ENCODE results near the gene ABHD12. TPM values are rescaled to one million over a fixed set of nuclear protein-coding genes. Genes with fewer than 3 reads are reported as not detected.

ABHD12 gene
- total and polyA plus RNA-seq, 2 donors (not counting 1 experiment from before 2014, with no cell fraction given) = 79.1 to 84.6 TPM

DNA sequence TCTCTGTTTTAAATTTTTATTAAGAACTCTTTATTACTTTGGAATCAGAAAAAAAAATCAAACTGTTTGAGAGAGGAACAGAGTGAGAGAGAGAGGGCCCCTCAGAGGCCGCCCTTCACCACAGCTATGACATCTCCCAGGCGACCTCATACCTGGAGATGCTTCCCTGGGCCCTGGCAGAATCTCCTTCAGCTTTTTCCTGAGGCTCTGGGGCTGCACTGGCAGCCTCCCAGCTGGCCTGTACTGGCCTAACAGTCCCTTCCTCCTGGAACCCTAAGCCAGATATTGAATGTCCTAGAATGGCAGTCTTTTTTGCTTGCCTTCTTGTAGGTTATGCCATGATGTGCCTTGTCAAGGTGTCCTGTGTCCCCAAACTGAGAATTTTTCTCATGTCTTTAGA lies 13.7 kb downstream of the ABHD12 start:
- no peak overlapping the region for H2AFZ ChIP-seq (ENCODE audit: low read length)
- no peaks in the 10 kb centered on the region for H4K20me1 ChIP-seq (ENCODE audit: control insufficient read depth, extremely low read depth, insufficient read depth, low read length)
- no peaks in the 10 kb centered on the region for H3K36me3 ChIP-seq (ENCODE audit: control insufficient read depth, insufficient read depth, low read length)
- H3K9me3 ChIP-seq (ENCODE audit: control insufficient read depth, insufficient read depth, low read depth, low read length) = no peaks in the 10 kb centered on the region
- no peak overlapping the region for H3K4me2 ChIP-seq (ENCODE audit: extremely low read depth, insufficient read depth, low read length)
- DNase-seq (ENCODE audit: low read depth in 2 of 2) = no peak
- H3K4me1 ChIP-seq (ENCODE audit: control insufficient read depth, extremely low read depth, insufficient read depth, low read length) = peaks cover 3% of the 10 kb centered on the region
- H3K27me3 ChIP-seq (ENCODE audit: control insufficient read depth, insufficient read depth, low read length) = no peaks in the 10 kb centered on the region
- no peak overlapping the region for H3K27ac ChIP-seq (ENCODE audit: insufficient read depth, low read length)
- TF ChIP-seq CTCF (conservative IDR thresholded peaks at IDR 0.05 in 1 of 2, IDR thresholded peaks at IDR 0.05 in 1 of 2; ENCODE audit: low read depth in 1 of 2, low read length in 2 of 2) = no peak
- TF ChIP-seq EZH2 (IDR thresholded peaks at IDR 0.05; ENCODE audit: low read length, missing control alignments) = no peak
- H3K79me2 ChIP-seq (ENCODE audit: control insufficient read depth, insufficient read depth, low read length) = peaks cover 70% of the 10 kb centered on the region
- H3K9ac ChIP-seq (ENCODE audit: insufficient read depth, low read length) = no peak overlapping the region
- H3K4me3 ChIP-seq (replicated peaks in 1 of 4; ENCODE audit: control extremely low read depth in 1 of 4, insufficient read depth in 1 of 4, low read depth in 3 of 4, low read length in 4 of 4) = no peak overlapping the region

- Histone ChIP-seq H3K9me3 (ENCODE audit: control insufficient read depth, insufficient read depth, low read depth, low read length) (no peaks in the 10 kb centered on the region), H2AFZ (ENCODE audit: low read length) (no peak overlapping the region), H4K20me1 (ENCODE audit: control insufficient read depth, extremely low read depth, insufficient read depth, low read length) (no peaks in the 10 kb centered on the region), H3K27ac (ENCODE audit: insufficient read depth, low read length) (no peak overlapping the region), H3K4me1 (ENCODE audit: control insufficient read depth, extremely low read depth, insufficient read depth, low read length) (peaks cover 3% of the 10 kb centered on the region), H3K4me2 (ENCODE audit: extremely low read depth, insufficient read depth, low read length) (no peak overlapping the region), H3K27me3 (ENCODE audit: control insufficient read depth, insufficient read depth, low read length) (no peaks in the 10 kb centered on the region), H3K36me3 (ENCODE audit: control insufficient read depth, insufficient read depth, low read length) (no peaks in the 10 kb centered on the region), H3K9ac (ENCODE audit: insufficient read depth, low read length) (no peak overlapping the region), H3K4me3 (replicated peaks in 1 of 4; ENCODE audit: control extremely low read depth in 1 of 4, insufficient read depth in 1 of 4, low read depth in 3 of 4, low read length in 4 of 4) (no peak overlapping the region), H3K79me2 (ENCODE audit: control insufficient read depth, insufficient read depth, low read length) (peaks cover 68% of the 10 kb centered on the region)
- DNase-seq (ENCODE audit: low read depth in 2 of 2) = no peak
- no peak for TF ChIP-seq EZH2 (IDR thresholded peaks at IDR 0.05; ENCODE audit: low read length, missing control alignments)
These were observed 14.4 kb downstream of the ABHD12 start for GRCh38 chr20:25376236-25376635.

GRCh38 chr20:25374842-25375241 lies 15.8 kb downstream of the ABHD12 start:
- Histone ChIP-seq H3K36me3 (ENCODE audit: control insufficient read depth, insufficient read depth, low read length) (no peaks in the 10 kb centered on the region), H3K27me3 (ENCODE audit: control insufficient read depth, insufficient read depth, low read length) (no peaks in the 10 kb centered on the region), H3K4me3 (replicated peaks in 1 of 4; ENCODE audit: control extremely low read depth in 1 of 4, insufficient read depth in 1 of 4, low read depth in 3 of 4, low read length in 4 of 4) (no peak overlapping the region), H4K20me1 (ENCODE audit: control insufficient read depth, extremely low read depth, insufficient read depth, low read length) (no peaks in the 10 kb centered on the region), H3K4me2 (ENCODE audit: extremely low read depth, insufficient read depth, low read length) (no peak overlapping the region), H3K27ac (ENCODE audit: insufficient read depth, low read length) (no peak overlapping the region), H3K79me2 (ENCODE audit: control insufficient read depth, insufficient read depth, low read length) (peaks cover 67% of the 10 kb centered on the region), H3K9ac (ENCODE audit: insufficient read depth, low read length) (no peak overlapping the region), H3K9me3 (ENCODE audit: control insufficient read depth, insufficient read depth, low read depth, low read length) (no peaks in the 10 kb centered on the region), H3K4me1 (ENCODE audit: control insufficient read depth, extremely low read depth, insufficient read depth, low read length) (peaks cover 3% of the 10 kb centered on the region), H2AFZ (ENCODE audit: low read length) (no peak overlapping the region)
- no peak for DNase-seq (ENCODE audit: low read depth in 2 of 2)
- no peak for TF ChIP-seq CTCF (conservative IDR thresholded peaks at IDR 0.05 in 1 of 2, IDR thresholded peaks at IDR 0.05 in 1 of 2; ENCODE audit: low read depth in 1 of 2, low read length in 2 of 2)
- TF ChIP-seq EZH2 (IDR thresholded peaks at IDR 0.05; ENCODE audit: low read length, missing control alignments) = no peak
